SK-N-SH (cell line): ENCODE results near the gene FARSA. TPM values are rescaled to one million over a fixed set of nuclear protein-coding genes. Genes with fewer than 3 reads are reported as not detected.

Experiments
- CTCF ChIA-PET: fragments of 300-600, 350-600 bp; formaldehyde crosslinking; extraction: SDS; loops from one replicate; lab custom pipeline; 2021; lab: Yijun Ruan, JAX
- POLR2A ChIA-PET: fragments of 350-600 bp; sonication (Branson Sonifier 250); formaldehyde crosslinking; extraction: SDS; loops from one replicate; lab custom pipeline; 2020; ENCODE audit warnings: antibody characterized with exemption, inconsistent platforms; lab: Yijun Ruan, JAX
- DNase-seq: peaks from one replicate; pipeline ENCODE4 v3.0.0; 2012
- H2AFZ ChIP-seq: fragments of 200-600 bp; sonication (generic); 2 replicates; pipeline ENCODE4 v1.8.1; 2016; ENCODE audit warnings: antibody characterized with exemption, mild to moderate bottlenecking, low read depth
- H3F3A ChIP-seq: fragments of 200-600 bp; sonication (generic); replicated peaks from 2 replicates; pipeline ENCODE3; 2016; ENCODE audit warnings: antibody characterized with exemption, mild to moderate bottlenecking; ENCODE audit not compliant: insufficient read depth
- H3K27ac ChIP-seq, 2 experiments: fragments of 200-500 bp in 1 of 2; fragments of 200-600 bp in 1 of 2; sonication (Bioruptor generic) in 1 of 2; sonication (generic), shearing (Covaris generic) in 1 of 2; 2 replicates each; pipeline versions ENCODE4 v1.5.1 to v1.6.1; 2014 to 2016; ENCODE audit warnings: low read depth in 2 of 2, inconsistent platforms in 1 of 2, low read length in 1 of 2, mild to moderate bottlenecking in 1 of 2, mixed read lengths in 1 of 2
- H3K27me3 ChIP-seq: fragments of 200-600 bp; sonication (generic), shearing (Covaris generic); 2 replicates; pipeline ENCODE4 v1.6.1; 2016; ENCODE audit warnings: mixed run types; ENCODE audit not compliant: insufficient read depth
- H3K36me3 ChIP-seq, 2 experiments: fragments of 200-500 bp in 1 of 2; fragments of 200-600 bp in 1 of 2; sonication (Bioruptor generic) in 1 of 2; sonication (generic) in 1 of 2; replicated peaks in 1 of 2; 2 replicates each; pipeline versions ENCODE3 to v1.5.1; 2014 to 2016; ENCODE audit warnings: low read length in 1 of 2, mild to moderate bottlenecking in 1 of 2; ENCODE audit not compliant: insufficient read depth in 2 of 2, control insufficient read depth in 1 of 2
- H3K4me1 ChIP-seq, 2 experiments: fragments of 200-500 bp in 1 of 2; fragments of 200-600 bp in 1 of 2; sonication (Bioruptor generic) in 1 of 2; sonication (generic), shearing (Covaris generic) in 1 of 2; 2 replicates each; pipeline versions ENCODE4 v1.5.1 to v1.6.1; 2014 to 2016; ENCODE audit warnings: low read depth in 1 of 2, low read length in 1 of 2, mixed run types in 1 of 2; ENCODE audit not compliant: insufficient read depth in 2 of 2, control insufficient read depth in 1 of 2
- H3K4me2 ChIP-seq: fragments of 200-600 bp; sonication (generic), shearing (Covaris generic); 2 replicates; pipeline ENCODE4 v1.6.1; 2017; ENCODE audit warnings: mixed run types
- H3K4me3 ChIP-seq, 2 experiments: fragments of 200-500 bp in 1 of 2; fragments of 200-600 bp in 1 of 2; sonication (Bioruptor generic) in 1 of 2; sonication (generic), shearing (Covaris generic) in 1 of 2; 2 replicates each; pipeline versions ENCODE4 v1.5.1 to v1.8.1; 2014 to 2016; ENCODE audit warnings: low read depth in 2 of 2, inconsistent platforms in 1 of 2, low read length in 1 of 2, mild to moderate bottlenecking in 1 of 2, mixed read lengths in 1 of 2, moderate library complexity in 1 of 2
- H3K79me2 ChIP-seq: fragments of 200-600 bp; sonication (generic); 2 replicates; pipeline ENCODE4 v1.8.1; 2017; ENCODE audit warnings: mild to moderate bottlenecking; ENCODE audit not compliant: insufficient read depth
- H3K9ac ChIP-seq: fragments of 200-600 bp; sonication (generic); 2 replicates; pipeline ENCODE4 v1.6.1; 2017; ENCODE audit warnings: mixed run types
- H3K9me2 ChIP-seq: fragments of 200-600 bp; sonication (generic); 2 replicates; pipeline ENCODE4 v1.6.1; 2017; ENCODE audit warnings: mixed run types
- H3K9me3 ChIP-seq: fragments of 200-600 bp; sonication (generic); 2 replicates; pipeline ENCODE4 v1.6.1; 2017; ENCODE audit warnings: mixed run types, mild to moderate bottlenecking, moderate library complexity
- H4K20me1 ChIP-seq: fragments of 200-600 bp; sonication (generic); 2 replicates; pipeline ENCODE4 v1.6.1; 2017; ENCODE audit warnings: mild to moderate bottlenecking, mixed run types; ENCODE audit not compliant: insufficient read depth
- CHD2 ChIP-seq: fragments of 150-350 bp; IDR thresholded peaks from 2 replicates; pipeline ENCODE4 v1.6.1; 2018; ENCODE audit warnings: low read length; ENCODE audit not compliant: partially characterized antibody
- EP300 ChIP-seq, 2 experiments: IDR thresholded peaks; 2 replicates each; pipeline versions ENCODE4 v1.4.0 to v1.6.1; 2012; ENCODE audit warnings: borderline replicate concordance in 1 of 2, low read depth in 1 of 2, low read length in 1 of 2
- EZH2phosphoT487 ChIP-seq: fragments of 200-600 bp; sonication (generic); IDR thresholded peaks from 2 replicates; pipeline ENCODE4 v1.6.1; 2017; ENCODE audit warnings: low read depth, mixed run types, mild to moderate bottlenecking, antibody characterized with exemption, moderate library complexity, borderline replicate concordance
- FOXJ3 ChIP-seq: sonication (generic); formaldehyde crosslinking; IDR thresholded peaks from 2 replicates; pipeline ENCODE4 v1.5.1; 2020; ENCODE audit warnings: mild to moderate bottlenecking, missing genetic modification reagents
- GABPA ChIP-seq: IDR thresholded peaks from 2 replicates; pipeline ENCODE4 v1.4.0; 2012; ENCODE audit warnings: low read depth, mild to moderate bottlenecking
- GATA2 ChIP-seq: sonication (generic); formaldehyde crosslinking; IDR thresholded peaks from 2 replicates; pipeline ENCODE4 v1.5.0; 2020; ENCODE audit warnings: mild to moderate bottlenecking, missing genetic modification reagents
- MXI1 ChIP-seq: IDR thresholded peaks from 2 replicates; pipeline ENCODE4 v1.6.1; 2012; ENCODE audit warnings: mild to moderate bottlenecking, low read depth, low read length, improper control_type of control experiment
- NFIC ChIP-seq: IDR thresholded peaks from 2 replicates; pipeline ENCODE4 v1.4.0; 2012; ENCODE audit warnings: borderline replicate concordance
- NRF1 ChIP-seq: IDR thresholded peaks from 2 replicates; pipeline ENCODE4 v1.6.1; 2012; ENCODE audit warnings: low read depth, mild to moderate bottlenecking, low read length
- PBX3 ChIP-seq: IDR thresholded peaks from 2 replicates; pipeline ENCODE4; 2012
- POLR2AphosphoS5 ChIP-seq: IDR thresholded peaks from 2 replicates; pipeline ENCODE4 v1.6.1; 2012; ENCODE audit warnings: low read depth, low read length
- RXRA ChIP-seq: IDR thresholded peaks from 2 replicates; pipeline ENCODE4 v1.4.0; 2012; ENCODE audit warnings: low read depth, mild to moderate bottlenecking, borderline replicate concordance
- TCF12 ChIP-seq: IDR thresholded peaks from 2 replicates; pipeline ENCODE4 v1.4.0; 2012
- TEAD4 ChIP-seq: IDR thresholded peaks from 2 replicates; pipeline ENCODE4 v1.4.0; 2012; ENCODE audit warnings: mild to moderate bottlenecking, borderline replicate concordance; ENCODE audit not compliant: insufficient read depth
- WGBS: methylation state at CpG from one replicate; pipeline ENCODE4 v1.1.6; 2017; ENCODE audit warnings: low lambda C conversion rate; 5-methylcytosine and 5-hydroxymethylcytosine counted together
- polyA plus RNA-seq, 3 experiments: library from polyadenylated mRNA; depleted of rRNA; stranded (reverse); fragments of >200 nt; gene quantifications; 2 replicates each; pipeline ENCODE4 v1.2.3, GENCODE V29; 2012
- TF ChIP-seq, protein P1 (sequence below): fragments of 150-350 bp; IDR thresholded peaks from 2 replicates; pipeline ENCODE4 v1.6.1; 2017; ENCODE audit warnings: antibody characterized with exemption, low read length, low read depth, borderline replicate concordance

Gene FARSA
- polyA plus RNA-seq, 1 of the 3 experiments (the other 2 are of a cell fraction), result 170 TPM

DNA sequence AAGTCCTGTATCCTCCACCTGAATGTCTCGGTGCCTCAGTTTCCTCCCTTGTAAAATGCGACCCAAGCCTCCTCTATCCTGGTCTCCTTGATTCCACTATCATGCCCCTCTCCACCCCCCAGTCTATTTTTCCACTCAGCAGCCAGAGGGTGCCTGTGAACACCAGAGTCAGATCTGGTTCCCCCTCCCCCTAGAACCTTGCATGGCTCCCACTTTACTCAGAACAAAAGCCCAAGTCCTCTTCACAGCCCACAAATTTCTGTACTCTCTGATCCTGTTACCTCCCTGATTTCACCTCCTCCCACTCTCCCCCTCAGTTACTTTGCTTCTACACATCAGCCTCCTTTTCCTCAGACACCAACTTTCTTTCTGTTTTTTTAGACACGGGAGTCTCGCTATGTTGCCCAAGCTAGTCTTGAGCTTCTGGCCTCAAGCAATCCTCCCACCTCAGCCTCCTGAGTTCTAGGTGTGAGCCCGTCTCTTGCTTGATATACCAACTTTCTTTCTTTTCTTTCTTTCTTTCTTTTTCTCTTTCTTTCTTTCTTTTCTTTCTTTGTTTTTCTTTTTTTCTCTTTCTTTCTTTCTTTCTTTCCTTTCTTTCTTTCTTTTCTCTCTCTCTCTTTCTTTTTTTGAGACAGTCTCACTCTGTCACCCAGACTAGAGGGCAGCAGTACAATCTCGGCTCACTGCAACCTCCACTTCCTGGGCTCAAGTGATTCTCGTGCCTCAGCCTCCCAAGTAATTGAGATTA, 36.7 kb upstream of the FARSA start:
- no peaks in the 10 kb centered on the region for H3K36me3 ChIP-seq
- no peak overlapping the region for H3K9ac ChIP-seq
- H3K4me2 ChIP-seq, result peak overlapping the region; percentile 62; the same call in 1 of the 2 replicates
- H3K4me3 ChIP-seq, result peak overlapping the region in 1 of 2 experiments; percentile 5; a peak in 1 of 4 replicates
- POLR2A ChIA-PET, result interaction anchor here (1.0 to 1.4 kb wide), 5 partner anchors 8 to 182 kb away, joined by 3 to 7 read pairs (median 5); no protein-coding TSS in a partner anchor
- peak; percentile 24 for DNase-seq
- no peaks in the 10 kb centered on the region for H3K9me2 ChIP-seq
- peaks cover 6 to 31% of the 10 kb centered on the region in 2 experiments; a peak in 3 of 4 replicates for H3K4me1 ChIP-seq
- H3K27me3 ChIP-seq, result no peaks in the 10 kb centered on the region
- 96% methylated on average over 7 of the region's 7 CpGs for WGBS
- H3K9me3 ChIP-seq, result no peaks in the 10 kb centered on the region
- peaks cover 12% of the 10 kb centered on the region for H3F3A ChIP-seq
- TF ChIP-seq FOXJ3 (CRISPR knock-in tag) (no peak), CHD2 (no peak), GATA2 (CRISPR knock-in tag) (no peak), TCF12 (no peak), GABPA (no peak)
- TF ChIP-seq, all 33 proteins: peak for 0
- Histone ChIP-seq H3K79me2 (no peaks in the 10 kb centered on the region), H2AFZ (0 out of 2 replicates have a peak overlapping the region, but pooled peaks have one; percentile 11), H4K20me1 (no peaks in the 10 kb centered on the region), H3K27ac (peak overlapping the region; percentile 54 to 93; a peak in 3 of 4 replicates)
- CTCF ChIA-PET, result interaction anchor here (1.1 to 24.6 kb wide), 5 partner anchors 7 to 129 kb away, joined by 3 to 603 read pairs (median 144); no protein-coding TSS in a partner anchor

DNA sequence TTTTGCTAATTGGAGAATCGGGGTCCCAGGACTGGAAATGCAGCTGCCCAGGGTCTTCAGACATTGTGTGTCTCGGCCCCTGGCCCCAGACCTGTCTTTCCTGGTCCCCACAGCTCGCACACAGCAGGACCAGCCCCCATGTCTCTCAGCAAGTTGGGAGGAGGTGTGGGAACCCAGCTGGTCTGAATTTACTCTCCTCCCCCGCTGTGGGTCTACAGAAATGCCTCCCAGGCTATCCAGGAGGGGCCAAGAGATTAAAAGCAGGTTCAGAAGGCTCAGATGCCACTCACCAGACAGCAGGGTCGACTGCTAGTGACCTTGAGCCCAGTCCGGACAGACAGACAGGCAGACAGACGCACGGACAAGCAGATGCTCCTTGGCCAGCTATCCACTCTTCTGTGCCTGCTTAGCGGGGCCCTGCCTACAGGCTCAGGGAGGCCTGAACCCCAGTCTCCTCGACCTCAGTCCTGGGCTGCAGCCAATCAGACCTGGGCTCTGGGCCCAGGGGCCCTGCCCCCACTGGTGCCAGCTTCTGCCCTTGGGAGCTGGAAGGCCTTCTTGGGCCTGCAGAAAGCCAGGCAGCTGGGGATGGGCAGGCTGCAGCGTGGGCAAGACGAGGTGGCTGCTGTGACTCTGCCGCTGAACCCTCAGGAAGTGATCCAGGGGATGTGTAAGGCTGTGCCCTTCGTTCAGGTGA, 35.9 kb upstream of the FARSA start, which contains the start of gene DAND5:
TSS of gene DAND5 (plus strand) at position 285 of the 697 bp plus-strand sequence. CDS start at position 370, 85 bp downstream.
- ChIA-PET POLR2A (interaction anchor here (0.8 to 1.4 kb wide), 7 partner anchors 8 to 183 kb away, joined by 3 to 7 read pairs (median 4); no protein-coding TSS in a partner anchor), CTCF (interaction anchor here (0.7 to 24.6 kb wide), 9 partner anchors 7 to 183 kb away, joined by 3 to 603 read pairs (median 4); no protein-coding TSS in a partner anchor)
- Histone ChIP-seq H3K9me3 (no peaks in the 10 kb centered on the region), H2AFZ (peak within 1 kb of the TSS; percentile 47), H3K9me2 (no peaks in the 10 kb centered on the region), H3K4me2 (peak within 1 kb of the TSS; percentile 62; the same call in 1 of the 2 replicates), H3K79me2 (no peaks in the 10 kb centered on the region), H3F3A (peaks cover 17% of the 10 kb centered on the region), H3K4me1 (peaks cover 6 to 23% of the 10 kb centered on the region in 2 experiments; a peak in 3 of 4 replicates), H4K20me1 (no peaks in the 10 kb centered on the region), H3K9ac (no peak within 1 kb of the TSS), H3K27me3 (no peaks in the 10 kb centered on the region), H3K27ac (peak within 1 kb of the TSS; percentile 54 to 93; a peak in 3 of 4 replicates), H3K36me3 (no peaks in the 10 kb centered on the region), H3K4me3 (peak within 1 kb of the TSS in 1 of 2 experiments; percentile 5; a peak in 1 of 4 replicates)
- 37% methylated on average over 10 of the region's 14 CpGs for WGBS
- peak; percentile 84 for DNase-seq
- TF ChIP-seq CHD2 (peak; percentile 87), NRF1 (no peak), TEAD4 (no peak), NFIC (peak; percentile 60; the same call in 1 of the 2 replicates), FOXJ3 (CRISPR knock-in tag) (0 out of 2 replicates have a peak, but pooled peaks have one; percentile 47), TCF12 (peak; percentile 34; the same call in 1 of the 2 replicates), EP300 (IDR thresholded peaks at IDR 0.05; ENCODE audit: borderline replicate concordance in 1 of 2, low read depth in 1 of 2, low read length in 1 of 2) (peak in 1 of 2 experiments; percentile 86; a peak in 2 of 4 replicates), RXRA (no peak), MXI1 (peak; percentile 46; the same call in 1 of the 2 replicates), PBX3 (no peak), EZH2phosphoT487 (no peak), POLR2AphosphoS5 (no peak; the same call in 1 of the 2 replicates)
- TF ChIP-seq, protein P1, sequence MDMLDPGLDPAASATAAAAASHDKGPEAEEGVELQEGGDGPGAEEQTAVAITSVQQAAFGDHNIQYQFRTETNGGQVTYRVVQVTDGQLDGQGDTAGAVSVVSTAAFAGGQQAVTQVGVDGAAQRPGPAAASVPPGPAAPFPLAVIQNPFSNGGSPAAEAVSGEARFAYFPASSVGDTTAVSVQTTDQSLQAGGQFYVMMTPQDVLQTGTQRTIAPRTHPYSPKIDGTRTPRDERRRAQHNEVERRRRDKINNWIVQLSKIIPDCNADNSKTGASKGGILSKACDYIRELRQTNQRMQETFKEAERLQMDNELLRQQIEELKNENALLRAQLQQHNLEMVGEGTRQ, result no peak
